Transverse colon (tissue), 4 donors: ENCODE measurements around the gene CRMP1.

Experiments used
- EP300 ChIP-seq: sonication (generic); formaldehyde crosslinking; IDR thresholded peaks from one replicate; pipeline ENCODE4 v1.6.1; 2017; ENCODE audit warnings: antibody characterized with exemption, low read depth
- POLR2A ChIP-seq: fragments of 450-650 bp; IDR thresholded peaks from one replicate; pipeline ENCODE4 v1.6.1; 2016; ENCODE audit warnings: antibody characterized with exemption, mild to moderate bottlenecking, moderate library complexity
- POLR2AphosphoS5 ChIP-seq, 3 donors: sonication (generic); formaldehyde crosslinking; IDR thresholded peaks; one replicate each; pipeline ENCODE4 v1.6.1; 2016; ENCODE audit warnings: antibody characterized with exemption in 3 of 3
- TF ChIP-seq, protein P1 (sequence below), 5 experiments: fragments of 200-600 bp in 3 of 5; fragments of 450-650 bp in 2 of 5; sonication (generic) in 3 of 5; IDR thresholded peaks; 1 replicate in 2 of 5; 2 replicates in 3 of 5; pipeline ENCODE4 v1.5.1; 2016 to 2017; ENCODE audit warnings: antibody characterized with exemption in 5 of 5, inconsistent platforms in 3 of 5, mild to moderate bottlenecking in 2 of 5, moderate library complexity in 1 of 5

- TF ChIP-seq POLR2A, result no peak
- TF ChIP-seq, protein P1, sequence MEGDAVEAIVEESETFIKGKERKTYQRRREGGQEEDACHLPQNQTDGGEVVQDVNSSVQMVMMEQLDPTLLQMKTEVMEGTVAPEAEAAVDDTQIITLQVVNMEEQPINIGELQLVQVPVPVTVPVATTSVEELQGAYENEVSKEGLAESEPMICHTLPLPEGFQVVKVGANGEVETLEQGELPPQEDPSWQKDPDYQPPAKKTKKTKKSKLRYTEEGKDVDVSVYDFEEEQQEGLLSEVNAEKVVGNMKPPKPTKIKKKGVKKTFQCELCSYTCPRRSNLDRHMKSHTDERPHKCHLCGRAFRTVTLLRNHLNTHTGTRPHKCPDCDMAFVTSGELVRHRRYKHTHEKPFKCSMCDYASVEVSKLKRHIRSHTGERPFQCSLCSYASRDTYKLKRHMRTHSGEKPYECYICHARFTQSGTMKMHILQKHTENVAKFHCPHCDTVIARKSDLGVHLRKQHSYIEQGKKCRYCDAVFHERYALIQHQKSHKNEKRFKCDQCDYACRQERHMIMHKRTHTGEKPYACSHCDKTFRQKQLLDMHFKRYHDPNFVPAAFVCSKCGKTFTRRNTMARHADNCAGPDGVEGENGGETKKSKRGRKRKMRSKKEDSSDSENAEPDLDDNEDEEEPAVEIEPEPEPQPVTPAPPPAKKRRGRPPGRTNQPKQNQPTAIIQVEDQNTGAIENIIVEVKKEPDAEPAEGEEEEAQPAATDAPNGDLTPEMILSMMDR (IDR thresholded peaks at IDR 0.05), result no peak
- no peak for TF ChIP-seq EP300
- no peak for TF ChIP-seq POLR2AphosphoS5 (IDR thresholded peaks at IDR 0.05)
Measured at GRCh38 chr4:5852523-5853202, 40.2 kb downstream of the CRMP1 start.
